22Rv1 (cell line): Measurements from ENCODE around the gene EGFL8.

Experiments
- H3K27ac ChIP-seq: fragments of 450-650 bp; 2 replicates; pipeline ENCODE4 v1.5.1; 2017
- ZFX ChIP-seq: fragments of 450-650 bp; IDR thresholded peaks from 2 replicates; pipeline ENCODE4 v1.6.1; 2017; ENCODE audit warnings: antibody characterized with exemption, borderline replicate concordance
- TF ChIP-seq, protein P1 (sequence below): fragments of 450-650 bp; IDR thresholded peaks from 2 replicates; pipeline ENCODE4 v1.5.1; 2017; ENCODE audit warnings: mild to moderate bottlenecking

The EGFL8 gene

DNA sequence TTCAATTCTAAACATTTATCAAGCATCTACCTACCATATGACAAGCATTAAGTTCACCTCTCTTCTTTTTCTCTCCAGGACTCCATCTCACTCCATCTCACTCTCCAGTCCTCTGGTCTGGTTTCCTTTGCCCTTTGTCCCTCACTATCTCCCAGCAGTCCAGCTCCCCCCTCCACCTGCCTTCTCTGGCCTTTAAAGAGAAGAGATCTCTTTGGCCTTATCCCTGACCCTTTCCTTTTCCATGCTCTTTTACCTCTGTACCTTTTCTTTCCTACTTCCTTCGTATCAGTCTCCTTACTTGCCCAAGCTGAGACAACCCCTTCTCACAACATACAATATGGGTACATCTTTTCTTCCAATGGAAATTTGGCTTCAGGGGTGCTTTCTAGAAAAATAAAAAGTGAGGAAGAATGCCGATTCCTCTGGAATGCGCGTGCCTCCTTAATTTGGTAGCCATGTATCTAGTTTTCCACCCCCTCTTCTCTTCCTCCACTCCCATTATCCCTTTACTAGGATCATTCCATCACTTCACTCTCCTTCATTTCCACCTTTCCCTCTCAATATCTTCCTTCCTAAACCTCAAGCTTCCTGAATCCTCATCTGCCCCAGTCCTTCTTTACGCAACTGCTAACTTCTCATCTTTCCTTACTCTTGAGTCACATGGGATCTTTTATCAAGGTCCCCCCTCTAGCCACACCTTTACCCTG lies 12.2 kb downstream of the EGFL8 start:
- H3K27ac ChIP-seq = peak overlapping the region; percentile 99
- no peak for TF ChIP-seq ZFX
- TF ChIP-seq, protein P1, sequence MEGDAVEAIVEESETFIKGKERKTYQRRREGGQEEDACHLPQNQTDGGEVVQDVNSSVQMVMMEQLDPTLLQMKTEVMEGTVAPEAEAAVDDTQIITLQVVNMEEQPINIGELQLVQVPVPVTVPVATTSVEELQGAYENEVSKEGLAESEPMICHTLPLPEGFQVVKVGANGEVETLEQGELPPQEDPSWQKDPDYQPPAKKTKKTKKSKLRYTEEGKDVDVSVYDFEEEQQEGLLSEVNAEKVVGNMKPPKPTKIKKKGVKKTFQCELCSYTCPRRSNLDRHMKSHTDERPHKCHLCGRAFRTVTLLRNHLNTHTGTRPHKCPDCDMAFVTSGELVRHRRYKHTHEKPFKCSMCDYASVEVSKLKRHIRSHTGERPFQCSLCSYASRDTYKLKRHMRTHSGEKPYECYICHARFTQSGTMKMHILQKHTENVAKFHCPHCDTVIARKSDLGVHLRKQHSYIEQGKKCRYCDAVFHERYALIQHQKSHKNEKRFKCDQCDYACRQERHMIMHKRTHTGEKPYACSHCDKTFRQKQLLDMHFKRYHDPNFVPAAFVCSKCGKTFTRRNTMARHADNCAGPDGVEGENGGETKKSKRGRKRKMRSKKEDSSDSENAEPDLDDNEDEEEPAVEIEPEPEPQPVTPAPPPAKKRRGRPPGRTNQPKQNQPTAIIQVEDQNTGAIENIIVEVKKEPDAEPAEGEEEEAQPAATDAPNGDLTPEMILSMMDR = no peak

DNA sequence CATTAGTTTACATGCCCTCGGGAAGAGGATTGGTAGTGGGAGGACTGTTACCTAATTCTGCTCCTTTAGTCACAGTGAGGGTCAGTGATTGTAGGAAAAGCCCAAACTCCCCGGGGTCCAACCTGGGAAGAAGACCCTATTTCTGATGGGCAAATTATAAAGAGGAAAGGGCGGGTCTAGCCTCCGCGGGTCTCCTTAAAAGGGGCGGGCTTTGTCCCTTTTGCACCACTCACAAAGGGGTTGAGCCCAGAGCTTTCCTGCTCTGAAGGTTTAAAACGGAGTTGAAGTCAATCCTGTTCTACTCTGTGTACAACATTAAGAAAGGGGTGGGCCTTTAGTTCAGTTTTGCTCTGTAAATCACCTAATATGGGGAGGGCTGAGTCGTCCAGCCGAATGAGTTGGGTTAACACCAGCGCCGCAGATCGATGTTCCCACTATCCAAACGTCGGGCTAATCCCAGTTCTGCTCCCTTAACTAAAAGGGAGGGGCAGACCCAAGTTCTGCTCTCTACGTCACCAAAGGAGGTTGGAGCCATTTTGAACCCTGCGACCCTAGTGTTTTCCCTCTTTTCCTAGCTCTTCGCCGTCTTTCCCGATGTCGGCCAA lies 12.9 kb downstream of the EGFL8 start:
- peak overlapping the region; percentile 99 for H3K27ac ChIP-seq
- TF ChIP-seq, protein P1 = no peak
- no peak for TF ChIP-seq ZFX

DNA sequence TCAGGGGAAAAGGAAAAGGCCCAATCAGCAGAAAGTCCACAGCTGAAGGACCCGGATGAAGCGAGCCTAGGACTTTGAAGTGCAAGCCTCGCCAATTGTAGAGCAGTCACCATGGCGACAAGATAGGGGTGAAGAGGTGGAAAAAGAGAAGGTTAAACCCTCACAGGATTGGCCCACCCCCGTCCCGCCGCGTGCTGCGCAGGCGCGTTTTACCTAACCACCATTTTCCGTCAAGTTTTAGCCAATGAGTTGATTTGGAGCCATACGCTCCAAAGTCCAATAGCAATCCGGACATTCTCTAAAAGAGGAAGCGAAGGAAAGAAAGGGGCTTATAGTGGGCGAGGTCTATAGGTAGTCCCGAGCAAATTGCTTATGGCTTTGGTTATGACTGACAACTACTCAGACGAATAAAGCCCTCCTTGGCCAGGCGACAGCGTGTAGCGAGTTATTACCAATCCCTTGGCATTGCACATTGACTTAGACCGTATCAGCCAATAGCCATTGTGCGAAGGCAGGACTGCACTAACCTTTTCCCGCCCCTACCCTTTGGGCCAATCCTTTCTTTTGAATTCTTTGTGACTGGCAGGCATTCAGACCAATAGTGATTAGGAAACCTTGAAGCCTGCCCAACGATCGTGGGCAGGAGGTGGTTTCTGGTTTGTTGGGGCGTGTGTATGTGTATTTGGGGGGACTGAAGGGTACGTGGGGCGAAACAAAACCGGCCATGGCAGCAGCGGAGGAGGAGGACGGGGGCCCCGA lies 13.6 kb downstream of the EGFL8 start, which contains the start of gene RNF5:
Gene RNF5, plus strand, starts transcription at position 618 of the 759 bp plus-strand sequence. Its CDS starts 107 bp downstream, at position 725.
- peak within 1 kb of the TSS; percentile 99 for H3K27ac ChIP-seq
- no peak for TF ChIP-seq ZFX
- TF ChIP-seq, protein P1 = no peak

DNA sequence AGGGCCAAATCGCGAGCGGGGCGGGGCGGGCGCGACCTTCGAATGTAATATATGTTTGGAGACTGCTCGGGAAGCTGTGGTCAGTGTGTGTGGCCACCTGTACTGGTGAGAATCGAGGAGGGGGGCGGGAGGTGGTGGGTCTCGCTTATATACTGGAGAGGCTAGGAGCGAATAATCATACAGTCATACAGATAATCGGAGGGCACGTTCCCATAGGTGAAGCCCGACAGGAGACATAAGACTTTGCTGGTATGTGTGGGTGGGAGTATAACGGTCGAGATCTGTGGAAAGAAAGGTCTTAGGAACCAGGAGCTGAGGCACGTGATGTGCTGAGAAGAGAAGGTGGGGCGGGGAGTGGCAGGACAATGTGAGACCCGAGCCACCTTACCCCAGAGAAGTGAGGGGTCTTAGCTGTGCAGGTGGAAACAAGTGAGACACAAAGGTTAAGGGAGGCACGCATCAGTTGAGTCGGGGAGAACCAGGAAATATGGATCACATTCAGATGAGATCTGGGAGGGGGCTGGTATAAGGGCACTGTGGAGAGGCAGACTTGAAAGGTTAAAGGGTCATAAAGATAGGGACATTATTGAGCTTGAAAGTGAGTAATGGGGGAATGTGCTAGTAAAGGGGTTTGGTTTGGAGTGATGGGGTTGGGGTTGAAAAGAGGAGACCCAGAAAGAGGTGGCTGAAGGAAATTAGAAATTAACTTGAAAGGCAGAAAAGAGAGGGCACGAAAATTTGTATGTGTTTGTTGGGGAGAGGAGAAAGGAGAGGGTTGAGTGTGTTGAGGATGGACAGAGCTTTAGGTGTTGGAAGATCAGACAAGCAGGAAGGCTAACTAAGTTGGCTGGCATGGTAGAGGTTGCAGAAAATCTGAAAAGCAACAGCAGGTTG lies 14.4 kb downstream of the EGFL8 start:
- peak overlapping the region; percentile 99 for H3K27ac ChIP-seq
- TF ChIP-seq, protein P1 = no peak
- no peak for TF ChIP-seq ZFX

DNA sequence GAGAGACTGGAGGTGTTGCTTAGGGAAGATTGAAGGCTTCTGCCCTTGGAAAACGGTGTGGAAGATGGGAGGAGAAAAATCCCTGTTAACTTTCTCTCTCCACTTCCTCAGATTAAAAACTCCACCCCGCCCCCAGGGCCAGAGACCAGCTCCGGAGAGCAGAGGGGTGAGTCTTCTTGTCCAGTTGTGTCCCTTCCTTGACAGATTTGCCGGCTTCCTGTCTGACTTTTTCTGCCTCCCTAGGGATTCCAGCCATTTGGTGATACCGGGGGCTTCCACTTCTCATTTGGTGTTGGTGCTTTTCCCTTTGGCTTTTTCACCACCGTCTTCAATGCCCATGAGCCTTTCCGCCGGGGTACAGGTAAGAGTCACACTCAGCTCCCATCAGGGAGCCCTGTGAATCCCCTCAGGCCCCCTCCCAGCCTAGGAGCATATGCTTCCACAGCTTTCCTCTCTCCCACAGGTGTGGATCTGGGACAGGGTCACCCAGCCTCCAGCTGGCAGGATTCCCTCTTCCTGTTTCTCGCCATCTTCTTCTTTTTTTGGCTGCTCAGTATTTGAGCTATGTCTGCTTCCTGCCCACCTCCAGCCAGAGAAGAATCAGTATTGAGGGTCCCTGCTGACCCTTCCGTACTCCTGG lies 15.5 kb downstream of the EGFL8 start:
- TF ChIP-seq, protein P1 = no peak
- TF ChIP-seq ZFX = no peak
- H3K27ac ChIP-seq = peak overlapping the region; percentile 99

DNA sequence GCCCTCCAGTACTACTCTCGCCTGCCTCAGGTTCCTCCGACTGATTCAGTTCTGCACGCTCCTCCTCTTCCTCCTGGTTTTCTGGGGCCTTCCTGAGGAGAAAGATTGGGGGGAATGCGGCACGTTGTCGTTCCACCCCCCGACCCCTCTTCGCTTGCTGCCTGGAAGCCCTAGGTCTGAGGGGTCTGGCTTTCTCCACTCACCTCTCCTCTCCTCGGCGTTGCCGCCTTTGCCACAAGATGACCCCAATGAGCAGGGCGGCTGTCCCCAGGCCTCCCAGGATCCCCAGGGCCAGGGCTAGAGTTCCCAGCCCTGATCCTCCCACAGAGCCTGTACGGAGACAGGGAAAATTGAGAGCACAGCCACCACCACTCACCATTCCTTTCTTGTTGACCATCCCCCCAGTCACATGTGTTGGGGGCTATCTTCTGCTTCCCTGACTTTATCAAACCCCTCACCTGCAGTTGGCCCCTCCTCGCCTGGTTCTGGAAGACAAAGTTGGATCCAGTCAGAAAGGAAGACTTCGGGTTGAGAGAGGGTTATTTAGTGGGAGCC lies 16.8 kb downstream of the EGFL8 start:
- no peak for TF ChIP-seq ZFX
- TF ChIP-seq, protein P1 = no peak
- H3K27ac ChIP-seq = no peak overlapping the region
